ENCODE measurements around the gene CRYBB1.

GRCh38 chr22:26631282-26631681 is 13.5 kb upstream of the CRYBB1 start:
- TF ChIP-seq POLR2A (IDR thresholded peaks at IDR 0.05) (no peak), CTCF (IDR thresholded peaks at IDR 0.05) (no peak), EP300 (IDR thresholded peaks at IDR 0.05) (no peak)
